GM21526 (cell line): Measurements from ENCODE around the gene ACLY.
"Not testable (repeated sequence)": the region's sequence is repeated elsewhere in the genome, so short reads cannot be mapped to it uniquely, and the experiment has no call there.

Experiments used
- ATAC-seq: cut with Tn5 transposase; IDR thresholded peaks from one replicate; pipeline ENCODE4 v1.9.1; 2021; ENCODE audit warnings: moderate library complexity; ENCODE audit not compliant: unreplicated experiment, low FRiP score

ACLY gene

DNA sequence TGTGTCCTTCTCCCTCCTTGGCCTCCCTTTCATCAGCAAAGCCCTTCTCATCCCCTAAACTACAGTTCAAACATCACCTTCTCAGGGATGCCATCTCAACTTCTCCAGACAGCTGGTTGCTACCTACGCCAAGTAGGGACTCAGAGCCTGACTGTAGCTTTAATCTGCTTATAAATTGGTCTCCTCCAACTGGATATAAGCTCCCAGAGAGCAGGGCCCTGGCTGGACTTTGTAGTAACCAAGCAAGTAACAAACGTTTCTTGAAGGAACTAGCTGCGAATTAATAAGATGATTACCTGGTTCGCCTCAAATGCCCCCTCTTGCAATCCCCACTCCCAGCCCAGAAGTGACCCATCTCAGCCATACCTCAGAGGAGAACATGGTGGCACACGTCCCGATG lies 36.0 kb downstream of the ACLY start:
- ATAC-seq: no peak

DNA sequence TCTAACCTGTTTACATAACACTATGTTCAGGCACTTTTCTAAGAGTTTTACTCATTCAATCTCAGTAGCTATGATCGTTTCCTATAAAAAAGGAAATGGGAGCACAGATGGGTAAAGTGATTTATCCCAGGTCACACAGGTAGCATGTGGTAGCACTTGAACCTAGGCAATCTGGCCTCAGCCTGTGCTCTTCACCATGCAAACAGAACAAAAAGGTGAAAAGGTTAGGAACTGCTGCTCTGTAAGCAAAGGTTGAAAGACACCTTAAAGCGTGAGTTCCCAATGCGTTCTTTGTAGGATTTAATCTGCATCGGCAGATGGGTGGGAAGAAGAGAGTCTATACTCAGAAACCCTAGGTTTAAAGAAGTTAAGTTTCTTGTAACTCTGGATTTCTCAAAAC lies 38.6 kb downstream of the ACLY start:
- no peak for ATAC-seq

DNA sequence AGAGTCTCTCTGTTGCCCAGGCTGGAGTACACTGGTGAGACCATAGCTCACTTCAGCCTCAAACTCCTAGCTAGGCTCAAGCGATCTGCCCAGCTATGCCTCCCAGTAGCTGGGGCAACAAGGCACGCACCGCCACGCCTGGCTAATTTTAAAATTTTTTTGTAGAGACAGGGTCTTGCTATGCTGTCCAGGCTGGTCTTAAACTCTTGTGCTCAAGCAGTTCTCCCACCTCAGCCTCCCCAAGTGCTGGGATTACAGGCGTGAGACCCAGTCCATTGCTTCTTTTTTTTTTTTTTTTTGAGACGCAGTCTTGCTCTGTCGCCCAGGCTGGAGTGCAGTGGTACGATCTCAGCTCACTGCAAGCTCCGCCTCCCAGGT lies 44.5 kb downstream of the ACLY start:
- ATAC-seq: not testable (repeated sequence)

DNA sequence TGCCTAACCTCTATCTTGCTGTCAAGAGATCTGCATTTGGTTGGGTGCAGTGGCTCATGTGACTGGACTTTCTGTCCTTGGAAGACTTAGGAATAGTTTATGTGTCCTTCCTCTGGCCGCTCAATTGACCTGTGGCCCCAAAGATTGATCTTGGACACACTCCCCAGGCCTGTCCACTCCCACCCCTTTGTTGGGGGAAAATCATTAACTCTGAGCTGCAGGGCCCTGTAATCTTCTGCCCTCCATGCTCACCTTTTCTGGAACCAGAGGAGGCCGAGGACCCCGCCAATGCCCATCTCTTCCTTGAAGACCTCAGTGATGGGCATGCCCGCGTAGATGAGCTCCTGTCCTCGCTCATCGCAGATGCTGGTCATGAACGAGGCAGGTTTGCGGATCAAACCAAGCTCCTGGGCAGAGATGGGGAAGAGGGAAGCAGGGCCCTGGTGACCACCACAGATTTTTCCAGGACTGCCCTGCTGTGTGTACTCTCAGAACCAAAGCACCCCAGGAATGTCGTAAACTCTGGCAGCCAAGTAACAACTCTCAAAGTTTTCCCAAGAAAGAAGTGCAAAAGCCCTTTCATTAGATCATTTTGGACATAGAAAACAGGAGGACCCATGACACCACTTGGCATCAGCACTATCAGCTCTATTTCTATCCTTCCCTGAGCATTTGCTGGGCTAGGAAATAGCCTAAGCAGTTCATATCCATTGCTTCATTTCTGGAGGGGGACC lies 45.0 kb downstream of the ACLY start:
- no peak for ATAC-seq

DNA sequence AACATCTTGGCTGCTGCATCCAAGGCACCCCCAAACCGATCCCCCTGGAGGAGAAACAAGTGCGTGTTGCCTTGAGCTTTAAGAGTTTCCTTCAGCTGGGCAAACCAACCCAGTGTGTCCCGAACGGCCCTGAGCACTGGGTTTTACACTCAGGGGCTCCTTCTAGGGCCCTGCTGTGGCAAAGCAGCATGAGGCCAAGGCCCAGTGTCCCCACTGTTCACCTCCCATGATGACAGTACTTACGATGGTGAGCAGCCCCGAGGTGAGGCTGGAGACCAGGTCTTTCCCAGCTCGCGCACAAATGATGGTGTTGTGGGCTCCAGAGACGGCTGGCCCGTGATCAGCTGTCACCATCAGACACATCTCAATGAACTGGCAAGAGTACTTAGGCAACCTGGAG lies 47.0 kb downstream of the ACLY start:
- ATAC-seq: no peak

DNA sequence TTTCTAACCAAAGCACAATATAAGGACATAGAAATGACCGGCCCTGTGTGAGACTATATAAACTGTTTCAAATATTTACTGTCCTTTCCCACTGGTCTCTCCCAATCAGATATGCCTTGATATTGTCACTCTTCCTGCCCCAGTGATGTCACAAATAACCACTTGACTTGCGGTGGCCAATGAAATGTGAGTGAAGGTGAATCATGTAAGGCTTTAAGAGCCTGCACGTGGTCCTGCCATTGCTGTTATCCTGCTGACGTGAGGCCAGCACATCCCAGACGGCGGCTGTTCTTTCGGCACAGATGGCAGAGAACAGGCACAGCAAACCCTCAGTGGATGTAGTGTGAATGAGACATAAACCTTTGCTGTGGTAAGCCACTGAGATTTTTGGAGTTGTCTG lies 48.1 kb downstream of the ACLY start:
- no peak for ATAC-seq

DNA sequence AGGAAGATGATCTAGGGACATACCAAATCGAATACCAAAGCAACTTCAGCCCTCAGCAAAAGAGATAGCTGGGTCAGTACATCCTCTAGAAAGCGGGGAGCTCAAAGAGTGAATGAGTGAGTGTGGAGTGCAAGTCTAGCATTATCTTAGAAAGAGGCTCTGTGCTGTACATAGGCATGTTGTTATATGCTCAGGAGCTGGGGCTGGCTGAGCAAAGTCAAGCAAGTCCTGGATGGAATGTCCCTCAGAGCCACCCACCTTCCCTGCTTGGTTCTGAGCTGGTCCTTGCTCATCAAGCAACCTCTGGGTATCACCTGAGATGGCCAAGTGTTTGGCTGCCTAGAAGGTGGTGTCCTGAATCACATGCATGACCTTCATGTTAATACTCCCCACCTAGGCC lies 48.7 kb downstream of the ACLY start:
- no peak for ATAC-seq

DNA sequence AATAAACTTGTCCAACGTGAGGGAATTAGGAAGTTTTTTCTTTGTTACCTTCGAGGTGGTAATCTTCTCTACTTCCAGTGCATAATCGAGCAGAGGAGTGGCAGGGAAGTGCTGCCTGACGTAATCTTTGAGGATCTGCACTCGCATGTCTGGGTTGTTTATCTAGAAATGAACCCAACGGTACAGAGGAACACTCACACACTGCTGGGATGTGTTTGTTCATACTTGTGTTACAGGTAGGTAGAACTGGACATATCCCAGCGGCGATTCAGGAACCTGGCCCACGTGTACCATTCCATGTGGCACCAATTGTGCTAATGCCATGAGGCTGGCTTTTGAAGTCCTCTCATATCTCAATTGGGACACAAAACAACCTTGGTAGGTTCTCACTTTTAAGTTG lies 49.3 kb downstream of the ACLY start:
- ATAC-seq: no peak

DNA sequence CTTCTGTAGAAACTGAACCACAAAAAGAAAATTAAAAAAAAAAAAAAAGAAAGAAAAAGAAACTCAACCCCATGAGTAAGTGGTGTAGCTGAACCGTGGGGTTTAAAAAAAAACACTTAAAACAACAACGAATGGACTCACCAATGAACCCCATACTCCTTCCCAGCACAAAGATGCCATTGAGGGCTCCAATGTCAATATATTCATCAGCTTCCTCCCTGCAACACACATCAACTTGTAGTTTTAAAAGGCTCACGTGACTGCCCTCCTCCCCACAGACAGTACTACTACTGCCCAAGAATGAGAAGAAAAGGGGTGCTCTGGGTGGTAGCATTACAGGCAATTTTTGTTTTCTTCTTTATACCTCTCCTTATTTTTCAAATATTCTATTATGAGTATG lies 50.2 kb downstream of the ACLY start:
- no peak for ATAC-seq

DNA sequence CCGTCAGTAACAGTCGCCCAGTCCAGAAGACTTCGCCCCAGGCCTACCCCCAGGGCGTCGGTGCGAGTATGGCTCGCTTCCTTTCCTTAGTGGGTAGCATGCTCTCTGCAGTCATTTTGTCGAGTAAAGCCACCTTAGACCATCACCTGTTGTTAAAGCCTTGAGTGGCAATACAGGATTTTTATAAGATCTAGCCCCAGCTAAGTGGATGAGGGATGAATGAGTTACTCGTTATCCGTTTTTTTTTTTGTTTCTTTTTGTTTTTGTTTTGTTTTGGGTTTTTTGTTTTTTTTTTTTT lies 53.2 kb downstream of the ACLY start:
- no peak for ATAC-seq

DNA sequence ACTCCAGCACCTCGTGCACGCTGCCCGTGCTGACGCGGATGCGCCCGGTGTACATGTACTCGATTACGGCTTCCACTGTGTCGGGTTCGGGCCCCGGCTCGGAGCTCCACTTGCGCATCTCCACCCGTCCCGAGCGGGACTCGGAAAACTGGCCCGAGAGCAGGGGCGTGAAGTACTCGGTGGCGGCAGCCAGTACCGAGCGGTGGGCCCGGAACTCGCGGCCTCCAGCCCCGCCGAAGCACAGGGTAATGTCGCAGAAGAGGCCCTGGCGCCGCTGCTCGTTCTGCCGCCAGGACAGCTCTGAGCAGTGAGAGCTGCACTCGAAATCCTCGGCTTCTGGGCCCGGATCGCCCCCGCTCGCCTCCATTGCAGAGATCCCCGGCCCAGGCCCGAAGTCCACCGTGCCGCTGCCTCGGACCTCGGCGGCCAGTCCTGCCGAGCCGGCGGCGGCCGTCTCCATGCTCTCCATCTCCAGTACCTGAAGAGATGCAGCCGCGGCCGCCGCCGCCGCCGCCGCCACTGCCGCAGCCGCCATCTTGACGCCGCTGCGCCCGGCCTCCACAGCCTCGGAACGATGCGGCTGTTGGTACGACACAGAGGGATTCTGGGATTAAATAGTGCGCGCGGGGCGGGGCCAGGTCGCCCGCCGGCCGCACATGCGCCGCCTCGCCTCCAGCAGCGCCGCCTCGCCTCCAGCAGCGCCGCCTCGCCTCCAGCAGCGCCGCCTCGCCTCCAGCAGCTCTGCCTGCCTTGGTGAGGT lies 53.7 kb downstream of the ACLY start, which contains the start of gene KLHL11:
Gene KLHL11, minus strand, starts transcription at position 588 of the 760 bp plus-strand sequence. Its CDS starts 53 bp downstream, at position 535.
- ATAC-seq: peak; percentile 77

DNA sequence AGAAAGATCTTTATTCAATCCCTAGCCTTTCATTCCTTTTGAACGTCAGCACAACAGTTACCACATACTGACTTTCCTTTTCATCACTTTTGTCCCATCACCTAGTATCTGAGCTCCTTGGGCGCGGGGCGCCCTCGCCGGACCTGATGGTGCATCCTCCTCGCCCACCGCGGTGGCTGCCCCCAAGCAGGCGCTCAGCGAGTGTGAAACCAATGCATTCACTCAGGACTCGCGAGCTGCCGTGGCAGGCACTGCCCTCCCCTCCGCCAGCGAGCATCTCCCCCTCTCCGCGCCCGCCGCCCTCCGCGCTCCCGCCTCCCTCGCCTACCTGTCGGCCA lies 54.3 kb downstream of the ACLY start:
- ATAC-seq: peak; percentile 34

DNA sequence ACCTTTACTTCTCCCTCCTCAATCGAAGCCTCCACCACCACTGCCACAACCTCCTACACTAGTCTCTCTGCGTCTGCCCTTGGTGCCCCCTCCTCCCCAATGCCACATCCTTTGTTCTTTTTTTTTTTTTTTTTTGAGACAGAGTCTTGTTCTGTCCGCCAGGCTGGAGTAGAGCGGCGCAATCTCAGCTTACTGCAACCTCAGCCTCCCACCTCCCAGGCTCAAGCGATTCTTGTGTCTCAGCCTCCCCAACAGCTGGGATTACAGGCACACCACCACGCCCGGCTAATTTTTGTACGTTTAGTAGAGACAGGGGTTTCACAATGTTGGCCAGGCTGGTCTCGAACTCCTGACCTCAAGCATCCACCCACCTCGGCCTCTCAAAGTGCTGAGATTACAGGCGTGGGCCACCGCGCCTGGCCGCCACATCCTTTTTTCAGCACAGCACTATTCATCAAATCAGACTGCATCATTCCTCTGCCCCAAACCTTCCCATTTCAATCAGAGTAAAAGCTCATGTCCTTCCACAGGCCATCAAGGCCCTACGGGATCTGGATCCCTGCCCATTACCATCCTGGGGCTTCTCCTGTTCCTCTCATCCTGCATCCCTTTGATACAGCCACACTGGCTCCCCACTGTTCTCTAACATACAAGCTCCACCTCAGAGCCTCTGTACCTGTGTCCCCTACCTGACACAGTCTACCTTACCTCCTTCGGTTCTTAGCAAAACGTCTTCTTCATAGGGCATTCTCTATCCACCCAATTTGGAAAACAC lies 55.5 kb downstream of the ACLY start:
- ATAC-seq: no peak

DNA sequence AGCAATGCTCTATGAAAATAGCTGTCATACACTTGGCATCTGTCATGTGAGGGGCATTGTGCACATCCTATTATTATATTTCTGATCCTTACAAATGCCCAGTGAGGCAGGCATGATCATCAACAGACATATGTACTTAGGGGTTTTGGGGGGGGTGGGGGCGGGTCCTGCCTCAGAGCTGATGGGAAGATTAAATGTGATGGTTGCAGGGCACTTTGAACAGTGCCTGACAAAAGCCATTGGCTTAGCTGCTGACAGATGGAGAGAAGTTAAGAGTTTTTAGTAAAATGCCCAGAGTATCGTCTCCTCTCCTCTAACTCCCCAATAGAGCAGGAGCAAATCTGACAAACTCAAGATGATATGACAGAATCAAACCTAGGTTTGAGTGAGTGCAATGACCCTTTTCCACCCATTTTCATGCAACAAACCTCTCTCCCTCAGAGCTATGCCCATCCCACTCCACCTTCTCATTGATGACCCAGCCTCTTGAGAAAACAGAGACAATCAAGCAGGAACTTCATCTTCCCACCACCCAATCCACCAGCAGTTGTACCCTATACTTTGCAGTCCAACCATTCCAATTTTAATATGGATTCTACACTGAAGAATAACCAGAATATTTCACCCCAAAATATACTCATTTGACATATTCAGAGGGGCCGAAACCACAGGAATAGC lies 58.4 kb downstream of the ACLY start:
- ATAC-seq: no peak

DNA sequence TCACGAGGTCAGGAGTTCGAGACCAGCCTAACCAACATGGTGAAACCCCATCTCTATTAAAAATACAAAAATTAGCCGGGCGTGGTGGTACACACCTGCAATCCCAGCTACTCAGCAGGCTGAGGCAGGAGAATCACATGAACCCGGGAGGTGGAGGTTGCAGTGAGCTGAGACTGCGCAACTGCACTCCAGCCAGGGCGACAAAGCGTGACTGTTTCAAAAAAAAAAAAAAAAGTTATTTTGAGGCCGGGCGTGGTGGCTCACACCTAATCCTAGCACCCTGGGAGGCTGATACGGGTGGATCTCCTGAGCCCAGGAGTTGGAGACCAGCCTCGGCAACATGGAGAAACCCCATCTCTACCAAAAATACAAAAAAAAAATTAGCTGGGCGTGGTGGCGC lies 67.4 kb downstream of the ACLY start:
- not testable (repeated sequence) for ATAC-seq

DNA sequence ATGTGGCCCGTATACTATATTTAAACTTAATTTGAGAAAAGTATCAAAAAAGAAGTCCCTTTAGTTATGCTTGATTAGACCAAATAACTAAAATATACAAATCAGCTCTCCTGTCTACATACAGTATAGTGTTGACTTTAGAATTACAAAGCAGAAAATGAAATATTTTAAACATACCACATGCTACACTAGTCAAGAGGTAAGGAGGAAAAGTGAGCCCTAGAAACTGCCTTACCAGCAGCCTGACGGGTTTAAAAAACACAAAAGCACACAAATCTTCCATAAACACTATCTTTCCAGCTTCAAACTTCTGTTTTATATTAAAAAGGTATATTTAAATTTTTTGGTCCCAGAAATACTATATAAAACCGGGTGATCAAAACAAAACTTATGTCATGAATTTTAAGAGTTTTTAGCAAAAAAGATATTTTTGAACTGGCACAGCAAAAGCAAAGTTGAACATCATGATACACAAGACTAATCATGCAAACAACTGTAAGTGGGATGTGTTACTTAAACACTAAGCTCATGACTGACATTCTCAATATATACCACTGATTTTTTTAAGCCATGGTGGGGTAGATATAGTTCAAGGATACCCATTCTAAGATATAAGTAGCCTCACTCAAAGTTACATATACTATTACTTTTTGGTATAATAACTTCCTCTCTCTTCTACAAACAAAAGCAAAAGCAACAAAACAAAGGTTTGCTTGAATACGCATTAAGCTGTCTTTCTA lies 69.3 kb downstream of the ACLY start:
- no peak for ATAC-seq

DNA sequence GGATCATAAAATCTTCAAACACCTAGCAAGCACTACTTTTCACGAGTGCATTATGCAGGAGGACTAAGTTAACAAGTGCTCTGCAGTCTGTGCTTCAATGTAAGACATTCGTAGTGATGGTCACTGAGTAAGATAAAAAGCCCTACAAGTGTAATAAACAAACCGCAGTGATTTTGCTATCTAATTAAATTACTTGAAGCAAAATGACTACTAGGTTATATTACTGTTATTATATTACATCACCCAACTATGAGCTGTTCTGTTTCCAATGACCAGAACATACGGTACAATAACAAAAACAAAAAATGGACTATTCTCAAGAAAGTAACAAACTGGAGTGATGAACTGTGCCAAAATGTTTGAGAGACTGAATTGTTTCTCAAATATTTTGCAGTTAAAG lies 70.0 kb downstream of the ACLY start:
- ATAC-seq: no peak

DNA sequence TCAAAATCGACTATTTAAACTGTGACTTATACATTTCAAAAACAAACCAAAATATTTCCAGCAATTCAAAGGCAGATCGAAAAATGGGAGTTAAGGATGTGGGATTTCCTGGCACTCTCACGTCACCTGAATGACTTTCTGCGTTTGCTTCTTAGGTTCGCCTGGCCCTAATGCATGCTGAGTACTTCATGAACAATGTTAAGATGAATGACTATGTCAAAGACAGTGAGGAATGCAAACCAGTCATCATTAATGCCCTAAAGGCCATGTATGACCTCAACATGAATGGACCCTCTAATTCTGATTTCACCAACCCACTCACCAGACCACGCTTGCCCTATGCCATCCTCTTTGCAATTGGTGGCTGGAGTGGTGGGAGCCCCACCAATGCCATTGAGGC lies 73.8 kb downstream of the ACLY start:
- no peak for ATAC-seq

DNA sequence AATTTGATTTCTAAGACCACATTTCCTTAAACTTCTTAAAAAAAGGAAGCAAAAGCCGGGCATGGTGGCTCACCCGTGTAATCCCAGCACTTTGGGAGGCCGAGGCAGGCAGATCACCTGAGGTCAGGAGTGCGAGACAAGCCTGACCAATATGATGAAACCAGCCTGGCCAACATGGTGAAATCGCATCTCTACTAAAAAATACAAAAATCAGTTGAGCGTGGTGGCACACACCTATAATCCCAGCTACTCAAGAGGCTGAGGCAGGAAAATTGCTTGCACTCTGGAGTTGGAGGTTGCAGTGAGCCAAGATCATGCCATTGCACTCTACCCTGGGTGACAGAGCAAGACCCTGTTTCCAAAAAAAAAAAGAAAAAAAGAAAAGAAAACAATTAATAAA lies 78.0 kb downstream of the ACLY start:
- not testable (repeated sequence) for ATAC-seq

DNA sequence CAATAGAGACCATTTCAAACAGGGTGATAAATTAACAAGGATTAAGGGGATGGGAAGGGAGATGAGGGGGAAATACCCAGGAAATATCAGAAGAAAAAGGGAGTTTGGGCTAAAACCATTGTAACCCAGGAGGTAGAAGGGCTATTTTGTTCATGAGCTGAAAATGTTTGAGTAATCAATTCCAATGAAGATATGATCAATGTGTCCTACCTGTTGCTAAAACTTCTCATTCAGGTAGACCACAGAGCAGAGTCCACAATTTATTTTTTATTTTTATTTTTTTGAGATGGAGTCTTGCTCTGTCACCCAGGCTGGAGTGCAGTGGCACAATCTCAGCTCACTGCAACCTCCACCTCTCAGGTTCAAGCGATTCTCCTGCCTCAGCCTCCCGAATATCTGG lies 79.3 kb downstream of the ACLY start:
- not testable (repeated sequence) for ATAC-seq
